ENCODE results near the gene SGMS2.
"Not testable (repeated sequence)": the region's sequence is repeated elsewhere in the genome, so short reads cannot be mapped to it uniquely, and the experiment has no call there.

Gene SGMS2

GRCh38 chr4:107870916-107871786 is 46.4 kb downstream of the SGMS2 start:
- no peak for FAIRE-seq

GRCh38 chr4:107874024-107874423 is 49.3 kb downstream of the SGMS2 start:
- no peak for FAIRE-seq

GRCh38 chr4:107876099-107876498 is 51.4 kb downstream of the SGMS2 start:
- FAIRE-seq, result no peak

- FAIRE-seq, result no peak
Measured at GRCh38 chr4:107877361-107877760, 52.6 kb downstream of the SGMS2 start.

DNA sequence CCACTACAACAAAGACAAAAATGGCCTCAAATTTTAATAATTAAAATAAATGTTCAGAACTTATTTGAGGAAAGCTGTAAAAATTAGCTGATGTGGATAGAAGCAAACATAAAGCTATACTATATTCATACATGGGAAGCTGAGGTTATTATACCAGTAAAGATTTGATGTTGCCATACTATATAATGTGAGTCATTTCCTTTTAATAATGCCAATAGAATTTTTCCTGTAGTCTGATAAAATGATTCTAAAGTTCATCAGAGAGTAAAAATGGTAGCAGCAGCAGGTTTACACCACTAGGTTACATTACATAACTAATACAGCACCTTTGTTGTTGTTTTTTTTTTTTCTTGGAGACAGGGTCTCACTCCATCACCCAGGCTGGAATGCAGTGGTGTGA is 61.1 kb downstream of the SGMS2 start:
- no peak for FAIRE-seq

- no peak for FAIRE-seq
Measured at GRCh38 chr4:107888237-107888636, 63.5 kb downstream of the SGMS2 start.

GRCh38 chr4:107890779-107891178 is 66.0 kb downstream of the SGMS2 start:
- FAIRE-seq, result no peak

DNA sequence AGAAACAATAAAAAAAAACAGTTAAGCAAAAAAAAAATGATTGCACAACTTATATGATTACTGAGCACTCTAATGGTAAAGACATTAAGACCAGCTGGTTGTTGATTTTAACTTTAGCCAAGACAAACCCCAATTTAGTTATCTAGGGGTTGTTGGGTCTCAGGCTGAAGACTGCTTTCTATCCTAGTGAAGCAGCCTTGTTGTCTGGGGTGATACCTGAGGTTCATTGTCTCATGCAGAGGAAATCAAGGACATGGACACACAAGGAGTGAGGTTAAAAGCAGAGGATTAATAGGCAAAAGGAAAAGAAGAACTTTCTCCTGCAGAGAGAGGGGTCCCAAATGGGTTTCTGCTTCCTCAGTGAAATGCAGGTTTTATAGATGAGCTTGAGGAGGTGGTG is 66.6 kb downstream of the SGMS2 start:
- FAIRE-seq, result no peak

- no peak for FAIRE-seq
Measured at GRCh38 chr4:107893171-107894137, 68.7 kb downstream of the SGMS2 start.

- no peak for FAIRE-seq
Measured at GRCh38 chr4:107894138-107894603, 69.4 kb downstream of the SGMS2 start.

GRCh38 chr4:107896158-107896645 is 71.5 kb downstream of the SGMS2 start:
- FAIRE-seq, result no peak

GRCh38 chr4:107896646-107897045 is 71.9 kb downstream of the SGMS2 start:
- FAIRE-seq, result no peak

DNA sequence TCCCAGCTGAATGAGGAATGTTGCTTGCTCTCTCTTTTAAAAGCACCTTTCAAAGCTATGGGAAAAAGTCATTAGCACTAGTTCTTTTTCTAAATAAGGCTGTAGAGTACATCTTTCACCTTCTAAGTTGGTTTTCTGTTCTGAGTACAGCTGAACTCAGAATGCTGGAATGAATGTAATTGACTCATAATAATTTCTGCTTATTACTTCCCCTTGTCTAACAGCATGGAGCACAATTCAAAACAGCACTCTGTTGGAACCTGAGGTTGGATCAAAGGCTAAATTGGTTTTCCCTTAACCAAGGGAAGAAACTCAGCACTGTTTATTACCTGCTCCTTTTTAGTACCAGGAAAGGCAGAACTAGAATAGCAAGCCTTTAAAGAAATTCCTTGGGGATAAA is 73.1 kb downstream of the SGMS2 start:
- FAIRE-seq, result no peak

GRCh38 chr4:107900067-107900466 is 75.3 kb downstream of the SGMS2 start:
- FAIRE-seq, result no peak

GRCh38 chr4:107900508-107900907 is 75.8 kb downstream of the SGMS2 start:
- no peak for FAIRE-seq

DNA sequence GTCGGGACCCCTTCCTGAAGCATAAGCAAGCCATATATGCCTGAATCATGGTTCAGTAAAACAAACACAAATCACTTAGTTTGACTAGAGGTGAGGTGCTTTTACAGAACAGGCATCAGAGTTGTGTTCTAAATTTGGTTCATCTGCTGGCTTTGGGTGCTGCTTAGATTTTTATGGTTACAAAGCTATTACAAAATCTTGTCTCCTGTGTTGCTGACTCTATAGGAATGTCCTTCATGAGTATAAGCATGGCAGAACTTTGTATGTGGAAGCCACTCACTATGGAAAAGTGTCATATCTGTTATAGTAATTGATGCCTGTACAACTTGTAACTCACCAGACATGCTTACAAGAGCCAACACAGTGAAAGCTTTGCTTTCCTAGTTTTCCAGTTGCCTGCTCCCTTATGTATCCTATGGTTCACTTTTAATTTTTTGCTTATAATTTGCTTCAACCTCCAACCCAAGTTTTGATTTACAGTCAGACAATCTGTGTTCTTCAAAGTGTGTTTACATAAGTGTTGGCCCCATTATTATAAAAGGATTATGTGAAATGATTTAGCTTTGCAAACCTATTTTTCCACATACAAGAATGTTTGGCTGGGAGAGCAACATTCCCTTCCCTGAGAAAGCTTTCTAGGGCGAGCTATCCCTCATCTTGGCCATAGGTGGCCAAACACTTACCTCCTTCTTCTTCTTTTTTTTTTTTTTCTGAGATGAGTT is 76.6 kb downstream of the SGMS2 start:
- no peak for FAIRE-seq

GRCh38 chr4:107902715-107903114 is 78.0 kb downstream of the SGMS2 start:
- no peak for FAIRE-seq

- FAIRE-seq, result not testable (repeated sequence)
Measured at GRCh38 chr4:107905082-107905481, 80.3 kb downstream of the SGMS2 start.

DNA sequence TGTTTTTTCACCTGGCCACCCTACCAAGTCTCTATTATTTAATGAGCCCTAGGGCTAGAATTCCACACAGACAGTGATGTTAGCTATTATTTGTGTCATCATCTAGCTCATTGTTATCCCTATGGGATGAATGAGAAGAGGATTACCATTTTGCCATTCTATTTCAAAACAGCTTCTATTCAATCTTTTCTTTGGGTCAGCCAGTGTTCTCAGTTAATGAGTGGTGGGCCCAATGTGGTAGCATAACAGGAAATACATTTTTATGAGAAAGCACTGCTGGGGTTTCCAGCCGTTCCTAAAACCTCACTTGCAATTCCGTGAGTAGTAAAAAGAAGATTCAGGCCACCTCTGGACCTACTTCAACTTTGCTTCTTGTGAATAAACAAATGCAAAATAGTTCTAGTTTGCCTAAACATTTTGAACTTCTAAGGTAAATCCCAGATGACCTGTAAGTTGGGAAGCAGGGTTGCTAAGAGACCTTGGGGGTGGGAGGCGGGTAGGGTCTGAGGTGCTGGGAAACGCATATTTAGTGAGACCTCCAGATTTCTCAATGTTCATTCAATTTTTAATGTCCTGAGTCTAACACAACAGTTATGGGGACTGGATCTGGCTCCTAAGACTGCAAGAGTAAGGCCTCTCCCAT is 81.8 kb downstream of the SGMS2 start:
- no peak for FAIRE-seq

DNA sequence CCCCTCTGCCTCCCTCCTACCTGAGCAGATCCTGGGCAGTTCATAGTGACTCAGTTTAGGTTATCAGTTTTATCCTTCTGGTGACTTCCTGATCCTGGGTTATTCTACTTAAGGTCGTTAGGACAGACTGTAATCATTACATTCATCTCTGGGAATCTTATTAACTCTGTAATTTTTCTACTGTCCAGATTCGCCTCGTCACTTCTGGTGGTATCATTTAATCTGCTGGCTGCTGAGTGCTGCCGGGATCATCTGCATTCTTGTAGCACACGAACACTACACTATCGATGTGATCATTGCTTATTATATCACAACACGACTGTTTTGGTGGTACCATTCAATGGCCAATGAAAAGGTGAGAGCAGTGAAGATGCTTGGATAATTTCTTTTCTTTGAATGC is 83.6 kb downstream of the SGMS2 start:
- FAIRE-seq, result no peak

GRCh38 chr4:107913283-107913899 is 88.7 kb downstream of the SGMS2 start:
- FAIRE-seq, result peak; percentile 94

DNA sequence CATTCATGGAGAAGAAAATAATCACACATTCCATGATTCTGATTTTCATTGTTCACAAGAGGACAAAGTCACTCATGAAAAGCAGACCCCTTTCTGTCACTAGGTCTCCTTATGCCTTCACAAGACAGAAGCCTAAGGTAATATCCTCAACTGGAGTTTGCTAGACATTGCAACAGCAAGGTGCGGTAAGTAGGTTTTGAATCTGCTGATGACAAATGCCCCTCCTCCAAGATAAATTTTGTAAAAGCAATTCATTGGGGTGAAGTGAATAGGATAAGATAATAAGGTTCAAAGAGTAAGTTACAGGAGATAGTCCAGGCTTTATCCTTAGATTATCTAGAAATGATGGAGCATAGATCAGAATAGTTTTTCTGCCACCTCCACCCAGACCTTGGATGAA is 90.5 kb downstream of the SGMS2 start:
- no peak for FAIRE-seq
